Esophagus squamous epithelium (tissue), 5 donors: ENCODE data around the gene RARG. TPM values are rescaled to one million over a fixed set of nuclear protein-coding genes. Genes with fewer than 3 reads are reported as not detected.
"Not testable (repeated sequence)": the region's sequence is repeated elsewhere in the genome, so short reads cannot be mapped to it uniquely, and the experiment has no call there.

Source experiments
- DNase-seq: peaks from one replicate; lab custom pipeline; 2025; lab: John Stamatoyannopoulos, UW
- H3K27ac ChIP-seq, 4 donors: fragments of 200-600 bp; sonication (generic); one replicate each; pipeline ENCODE4 v1.5.1; 2016 to 2019; ENCODE audit warnings: mild to moderate bottlenecking in 1 of 4
- H3K27me3 ChIP-seq, 4 donors: fragments of 200-600 bp; sonication (generic); 1 replicate in 3 of 4; 2 replicates in 1 of 4; pipeline versions ENCODE4 v1.5.1 to v1.6.0; 2017 to 2021; ENCODE audit warnings: antibody characterized with exemption in 1 of 4
- H3K36me3 ChIP-seq, 3 donors: fragments of 200-600 bp; sonication (generic); one replicate each; pipeline ENCODE4 v1.5.1; 2016 to 2019
- H3K4me1 ChIP-seq, 3 donors: fragments of 200-600 bp; sonication (generic); one replicate each; pipeline ENCODE4 v1.5.1; 2017 to 2019
- H3K4me3 ChIP-seq, 4 donors: fragments of 200-600 bp; sonication (generic); 1 replicate in 3 of 4; 2 replicates in 1 of 4; pipeline ENCODE4 v1.5.1; 2016 to 2019; ENCODE audit warnings: mild to moderate bottlenecking in 2 of 4, moderate library complexity in 1 of 4
- H3K9me3 ChIP-seq, 3 donors: fragments of 200-600 bp; sonication (generic); one replicate each; pipeline ENCODE4 v1.5.1; 2016 to 2019
- CTCF ChIP-seq, 6 experiments: fragments of 450-650 bp in 4 of 6; fragments of 200-600 bp in 2 of 6; sonication (generic) in 2 of 6; IDR thresholded peaks; one replicate each; pipeline ENCODE4 v1.5.1; 2016 to 2019; ENCODE audit warnings: antibody characterized with exemption in 6 of 6, mild to moderate bottlenecking in 4 of 6, moderate library complexity in 4 of 6
- POLR2A ChIP-seq, 4 donors: fragments of 450-650 bp; IDR thresholded peaks; one replicate each; pipeline ENCODE4 v1.6.1; 2017; ENCODE audit warnings: antibody characterized with exemption in 4 of 4, mild to moderate bottlenecking in 4 of 4, moderate library complexity in 3 of 4
- WGBS, 2 donors: methylation state at CpG; one replicate each; pipeline ENCODE4 v1.1.5; 2018; 5-methylcytosine and 5-hydroxymethylcytosine counted together
- intact Hi-C: fragments of 100-400 bp; cut with DNase I; formaldehyde crosslinking; loops from one replicate; pipeline ENCODE4 v1.15.0; 2022
- total RNA-seq, 4 donors: library from RNA; depleted of rRNA; stranded (reverse); fragments of >200 nt; gene quantifications; one replicate each; pipeline ENCODE4 v1.1.0, GENCODE V29; 2016
- donor health status: DM: yes; HTN: yes; CAD: no.

The RARG gene
- total RNA-seq, 4 donors from 2014 or later = 98.0 to 171 (median 125) TPM

- H3K4me3 ChIP-seq = no peak overlapping the region
- 86 to 90% methylated on average over 4 of the region's 14 CpGs for WGBS, 2 donors
- peaks cover 0 to 8% (median 0%) of the 10 kb centered on the region in 3 donors for H3K4me1 ChIP-seq
- no peak for DNase-seq
- H3K36me3 ChIP-seq = peaks cover 0 to 70% (median 8%) of the 10 kb centered on the region in 3 donors
- intact Hi-C loops = no loop called here
- H3K9me3 ChIP-seq = no peaks in the 10 kb centered on the region
- H3K27me3 ChIP-seq = no peaks in the 10 kb centered on the region
- no peak for TF ChIP-seq CTCF (IDR thresholded peaks at IDR 0.05)
- no peak for TF ChIP-seq POLR2A (IDR thresholded peaks at IDR 0.05)
- no peak overlapping the region for H3K27ac ChIP-seq
Observed at GRCh38 chr12:53170876-53171724, 60.9 kb downstream of the RARG start.

DNA sequence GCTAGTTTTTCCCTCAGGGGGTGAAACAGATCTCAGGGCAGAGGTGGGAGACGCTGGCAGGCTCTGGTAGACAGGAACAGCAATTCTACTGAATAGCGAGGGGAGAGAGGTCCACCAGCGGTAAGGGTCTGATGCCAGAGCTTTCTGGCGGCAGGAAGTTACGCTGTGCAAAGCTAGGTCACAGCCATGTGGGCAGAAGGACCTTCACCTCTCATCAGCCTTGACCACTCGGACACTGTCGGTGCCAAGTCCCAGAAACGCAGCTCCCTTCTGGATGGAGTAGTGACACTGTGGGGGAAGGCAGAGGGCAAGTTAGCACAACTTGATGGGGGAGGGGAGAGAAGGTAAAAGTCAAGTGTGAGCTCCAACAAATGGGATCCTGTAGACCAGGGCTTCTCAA lies 61.8 kb downstream of the RARG start:
- Histone ChIP-seq H3K4me3 (no peak overlapping the region), H3K27ac (no peak overlapping the region), H3K9me3 (no peaks in the 10 kb centered on the region), H3K4me1 (peaks cover 0 to 5% (median 0%) of the 10 kb centered on the region in 3 donors), H3K36me3 (peaks cover 0 to 79% (median 8%) of the 10 kb centered on the region in 3 donors), H3K27me3 (no peaks in the 10 kb centered on the region)
- WGBS, 2 donors = 84 to 94% methylated on average over 7 to 8 of the region's 8 CpGs
- no peak for DNase-seq
- TF ChIP-seq CTCF (IDR thresholded peaks at IDR 0.05) = no peak
- no peak for TF ChIP-seq POLR2A (IDR thresholded peaks at IDR 0.05)
- intact Hi-C loops = no loop called here

DNA sequence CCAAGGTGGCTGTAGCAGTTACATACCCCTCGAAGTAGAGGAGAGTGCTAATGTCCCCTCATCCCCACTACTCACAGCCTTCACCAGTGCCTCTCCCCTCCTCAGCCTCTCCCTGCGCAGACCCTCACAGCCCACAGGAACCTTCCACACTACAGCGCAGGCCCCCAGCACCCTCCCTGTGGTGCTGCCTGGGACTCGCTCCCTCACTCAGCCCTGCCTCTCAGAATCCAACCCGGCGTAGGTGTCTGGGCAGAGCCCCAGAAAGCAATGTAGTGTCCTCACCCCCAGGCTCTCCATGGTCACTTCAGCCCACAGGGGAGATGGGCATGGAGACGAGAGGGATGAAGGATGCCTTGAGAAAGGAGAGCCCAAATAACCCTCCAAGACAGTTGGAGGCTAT lies 62.4 kb downstream of the RARG start:
- no peak for TF ChIP-seq CTCF (IDR thresholded peaks at IDR 0.05)
- TF ChIP-seq POLR2A (IDR thresholded peaks at IDR 0.05) = no peak
- Histone ChIP-seq H3K36me3 (peaks cover 0 to 79% (median 8%) of the 10 kb centered on the region in 3 donors), H3K4me3 (no peak overlapping the region), H3K27ac (no peak overlapping the region), H3K27me3 (no peaks in the 10 kb centered on the region), H3K9me3 (no peaks in the 10 kb centered on the region), H3K4me1 (no peaks in the 10 kb centered on the region)
- no peak for DNase-seq
- WGBS, 2 donors = 85 to 100% methylated on average over 5 to 7 of the region's 7 CpGs
- intact Hi-C loops = no loop called here

DNA sequence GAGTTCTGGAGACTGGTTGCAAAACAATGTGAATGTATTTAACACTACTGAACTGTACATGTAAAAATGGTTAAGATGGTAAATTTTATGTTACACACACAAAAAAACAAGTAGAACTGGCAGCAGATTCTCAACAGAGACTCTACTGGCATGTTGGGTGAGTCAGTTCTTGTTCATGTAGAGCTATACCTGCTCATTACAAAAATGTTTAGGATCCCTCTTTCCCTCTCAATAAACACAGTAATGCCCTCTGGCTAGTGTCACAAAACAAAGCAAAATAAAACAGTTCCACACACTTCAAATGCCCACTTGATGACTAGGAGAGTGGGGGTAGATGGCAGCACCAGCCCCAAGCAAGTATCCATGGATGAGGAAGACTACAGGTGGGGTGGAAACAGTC lies 65.2 kb downstream of the RARG start:
- TF ChIP-seq POLR2A (IDR thresholded peaks at IDR 0.05) = no peak
- no peak for TF ChIP-seq CTCF (IDR thresholded peaks at IDR 0.05)
- Histone ChIP-seq H3K36me3 (peaks cover 0 to 68% (median 8%) of the 10 kb centered on the region in 3 donors), H3K9me3 (no peaks in the 10 kb centered on the region), H3K4me1 (no peaks in the 10 kb centered on the region), H3K27me3 (no peaks in the 10 kb centered on the region), H3K27ac (no peak overlapping the region), H3K4me3 (no peak overlapping the region)
- intact Hi-C loops = no loop called here
- DNase-seq = no peak

DNA sequence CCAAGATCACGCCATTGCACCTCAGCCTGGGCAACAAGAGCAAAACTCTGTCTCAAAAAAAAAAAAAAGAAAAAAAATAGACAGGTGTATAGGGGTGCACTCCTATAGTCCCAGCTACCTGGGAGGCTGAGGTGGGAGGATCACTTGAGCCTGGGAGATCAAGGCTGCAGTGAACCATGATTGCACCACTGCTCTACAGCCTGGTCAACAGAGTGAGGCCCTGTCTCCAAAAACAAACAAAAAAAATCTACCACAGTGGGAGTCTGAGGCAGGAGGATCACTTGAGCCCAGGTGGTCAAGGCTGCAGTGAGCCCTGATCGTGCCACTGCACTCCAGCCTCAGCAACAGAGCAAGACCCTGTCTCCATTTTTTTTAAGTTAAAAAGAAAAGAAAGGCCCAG lies 69.0 kb downstream of the RARG start:
- 89 to 93% methylated on average over 1 to 2 of the region's 2 CpGs for WGBS, 2 donors
- H3K36me3 ChIP-seq = peaks cover 0 to 63% (median 0%) of the 10 kb centered on the region in 3 donors
- H3K4me3 ChIP-seq, H3K4me1 ChIP-seq, H3K9me3 ChIP-seq, H3K27ac ChIP-seq, H3K27me3 ChIP-seq, DNase-seq: not testable (repeated sequence)
- intact Hi-C loops = loop anchor here (5.0 kb wide), 1 partner anchor 34 kb away; no protein-coding TSS in a partner anchor
